Transverse colon (tissue), 4 donors: ENCODE results near the gene TOP2A. TPM values are rescaled to one million over a fixed set of nuclear protein-coding genes. Genes with fewer than 3 reads are reported as not detected.
"Not testable (repeated sequence)": the region's sequence is repeated elsewhere in the genome, so short reads cannot be mapped to it uniquely, and the experiment has no call there.

ENCODE experiments used
- DNase-seq: peaks from one replicate; pipeline ENCODE4 v3.0.0-alpha.2; 2019
- H3K27ac ChIP-seq, 4 donors: fragments of 200-600 bp; sonication (generic); 2 replicates each; pipeline ENCODE4 v1.5.1; 2016 to 2018; ENCODE audit warnings: inconsistent platforms in 4 of 4
- H3K27me3 ChIP-seq: fragments of 200-600 bp; sonication (generic); 2 replicates; pipeline ENCODE4 v1.5.1; 2017; ENCODE audit warnings: inconsistent platforms
- H3K36me3 ChIP-seq, 4 donors: fragments of 200-600 bp; sonication (generic); 2 replicates each; pipeline ENCODE4 v1.5.1; 2017 to 2019; ENCODE audit warnings: inconsistent platforms in 4 of 4
- H3K4me1 ChIP-seq, 4 donors: fragments of 200-600 bp; sonication (generic); 2 replicates each; pipeline ENCODE4 v1.5.1; 2017 to 2020; ENCODE audit warnings: inconsistent platforms in 4 of 4
- H3K4me3 ChIP-seq, 4 donors: fragments of 200-600 bp; sonication (generic); 1 replicate in 1 of 4; 2 replicates in 3 of 4; pipeline versions ENCODE4 v1.5.1 to v1.6.1; 2017 to 2019; ENCODE audit warnings: inconsistent platforms in 4 of 4
- H3K9me3 ChIP-seq, 2 donors: fragments of 200-600 bp; sonication (generic); 2 replicates each; pipeline ENCODE4 v1.5.1; 2017 to 2019; ENCODE audit warnings: inconsistent platforms in 2 of 2
- CTCF ChIP-seq, 5 experiments: fragments of 200-600 bp in 3 of 5; fragments of 450-650 bp in 2 of 5; sonication (generic) in 3 of 5; IDR thresholded peaks; 1 replicate in 2 of 5; 2 replicates in 3 of 5; pipeline ENCODE4 v1.5.1; 2016 to 2017; ENCODE audit warnings: antibody characterized with exemption in 5 of 5, inconsistent platforms in 3 of 5, mild to moderate bottlenecking in 2 of 5, moderate library complexity in 1 of 5
- EP300 ChIP-seq: sonication (generic); formaldehyde crosslinking; IDR thresholded peaks from one replicate; pipeline ENCODE4 v1.6.1; 2017; ENCODE audit warnings: antibody characterized with exemption, low read depth
- POLR2A ChIP-seq: fragments of 450-650 bp; IDR thresholded peaks from one replicate; pipeline ENCODE4 v1.6.1; 2016; ENCODE audit warnings: antibody characterized with exemption, mild to moderate bottlenecking, moderate library complexity
- POLR2AphosphoS5 ChIP-seq, 3 donors: sonication (generic); formaldehyde crosslinking; IDR thresholded peaks; one replicate each; pipeline ENCODE4 v1.6.1; 2016; ENCODE audit warnings: antibody characterized with exemption in 3 of 3
- WGBS, 2 donors: methylation state at CpG; one replicate each; pipeline ENCODE4 v1.1.5; 2018; ENCODE audit warnings: low coverage in 1 of 2; 5-methylcytosine and 5-hydroxymethylcytosine counted together
- in situ Hi-C, 4 donors: fragments of 200-750 bp; cut with MboI; loops; one replicate each; pipeline versions ENCODE4 v1.15.0 to v1.15.1; 2017; ENCODE audit warnings: low sequenced_read_pairs in 3 of 4, low pct_ligation_motif_present in 1 of 4, low pct_unique_long_range_greater_than_20kb in 1 of 4
- intact Hi-C: fragments of 100-400 bp; cut with DNase I; formaldehyde crosslinking; loops from one replicate; pipeline ENCODE4 v1.15.1; 2023; ENCODE audit warnings: low total_unique reads
- total RNA-seq, 4 donors: library from RNA; depleted of rRNA; stranded (reverse); fragments of >200 nt; gene quantifications; one replicate each; pipeline ENCODE4 v1.1.0, GENCODE V29; 2016

TOP2A gene
- total RNA-seq, 4 donors from 2014 or later = 0.37 to 25.5 (median 7.5) TPM

- H3K27me3 ChIP-seq = no peaks in the 10 kb centered on the region
- peaks cover 4 to 30% (median 11%) of the 10 kb centered on the region in 4 donors for H3K4me1 ChIP-seq
- H3K36me3 ChIP-seq = no peaks in the 10 kb centered on the region
- no peaks in the 10 kb centered on the region for H3K9me3 ChIP-seq
- intact Hi-C loops = loop anchor here (5.0 kb wide), 1 partner anchor 55 kb away; the partner anchor contains the start of gene GJD3
- H3K4me3 ChIP-seq = peak overlapping the region; percentile 48 to 82 (median 61)
- DNase-seq = no peak
- WGBS, 2 donors = 1% methylated on average over 12 of the region's 21 CpGs; no CpG with 5 or more reads in 1 of the 2 donors
- H3K27ac ChIP-seq = peak overlapping the region in 3 of 4 donors; percentile 50 to 65 (median 63)
- TF ChIP-seq EP300 (no peak), CTCF (IDR thresholded peaks at IDR 0.05) (no peak), POLR2AphosphoS5 (IDR thresholded peaks at IDR 0.05) (no peak), POLR2A (no peak)
- in situ Hi-C loops = loop anchor here in 1 of 4 donors (10.0 kb wide), 1 partner anchor 52 kb away; the partner anchor contains the start of gene GJD3
These were observed 463 bp downstream of the TOP2A start for GRCh38 chr17:40417258-40417608.

GRCh38 chr17:40416671-40417070 is 1.0 kb downstream of the TOP2A start:
- H3K27me3 ChIP-seq = no peaks in the 10 kb centered on the region
- H3K4me3 ChIP-seq = peak overlapping the region in 2 of 4 donors; percentile 58 to 82
- H3K36me3 ChIP-seq = no peaks in the 10 kb centered on the region
- WGBS, 2 donors = 29 to 34% methylated on average over 3 of the region's 3 CpGs
- DNase-seq = no peak
- H3K27ac ChIP-seq = no peak overlapping the region
- in situ Hi-C loops = loop anchor here in 1 of 4 donors (10.0 kb wide), 1 partner anchor 52 kb away; the partner anchor contains the start of gene GJD3
- no peaks in the 10 kb centered on the region for H3K9me3 ChIP-seq
- TF ChIP-seq EP300 (no peak), CTCF (IDR thresholded peaks at IDR 0.05) (no peak), POLR2AphosphoS5 (IDR thresholded peaks at IDR 0.05) (no peak), POLR2A (no peak)
- peaks cover 4 to 30% (median 11%) of the 10 kb centered on the region in 4 donors for H3K4me1 ChIP-seq
- intact Hi-C loops = loop anchor here (5.0 kb wide), 1 partner anchor 54 kb away; the partner anchor contains the start of gene GJD3

GRCh38 chr17:40415390-40415789 is 2.3 kb downstream of the TOP2A start:
- no peak overlapping the region for H3K27ac ChIP-seq
- no peak overlapping the region for H3K4me3 ChIP-seq
- WGBS, 2 donors = 24 to 37% methylated on average over 3 of the region's 3 CpGs
- in situ Hi-C loops (loop anchor here in 1 of 4 donors (10.0 kb wide), 1 partner anchor 51 kb away; the partner anchor contains the start of gene GJD3), intact Hi-C loops (loop anchor here (5.0 kb wide), 1 partner anchor 53 kb away; the partner anchor contains the start of gene GJD3)
- no peaks in the 10 kb centered on the region for H3K27me3 ChIP-seq
- DNase-seq = no peak
- no peak for TF ChIP-seq POLR2AphosphoS5 (IDR thresholded peaks at IDR 0.05)
- peak; percentile 64 to 75 (median 66) for TF ChIP-seq CTCF (IDR thresholded peaks at IDR 0.05)
- H3K9me3 ChIP-seq = no peaks in the 10 kb centered on the region
- H3K4me1 ChIP-seq = peaks cover 4 to 30% (median 11%) of the 10 kb centered on the region in 4 donors
- H3K36me3 ChIP-seq = no peaks in the 10 kb centered on the region

- DNase-seq, H3K9me3 ChIP-seq, H3K4me3 ChIP-seq, H3K27ac ChIP-seq, H3K36me3 ChIP-seq, intact Hi-C loops, H3K27me3 ChIP-seq: not testable (repeated sequence)
- H3K4me1 ChIP-seq = peaks cover 4 to 26% (median 11%) of the 10 kb centered on the region in 4 donors
- in situ Hi-C loops = loop anchor here in 1 of 4 donors (10.0 kb wide), 1 partner anchor 50 kb away; the partner anchor contains the start of gene GJD3
- WGBS, 2 donors = 70 to 90% methylated on average over 4 of the region's 4 CpGs
These were observed 3.4 kb downstream of the TOP2A start for GRCh38 chr17:40414312-40414711.

GRCh38 chr17:40412880-40413279 is 4.8 kb downstream of the TOP2A start:
- TF ChIP-seq POLR2AphosphoS5 (IDR thresholded peaks at IDR 0.05) (no peak), EP300 (no peak), POLR2A (no peak), CTCF (IDR thresholded peaks at IDR 0.05) (no peak)
- in situ Hi-C loops = loop anchor here in 1 of 4 donors (10.0 kb wide), 1 partner anchor 48 kb away; the partner anchor contains the start of gene GJD3
- Histone ChIP-seq H3K9me3 (no peaks in the 10 kb centered on the region), H3K27ac (no peak overlapping the region), H3K27me3 (no peaks in the 10 kb centered on the region), H3K4me3 (no peak overlapping the region), H3K4me1 (peaks cover 4 to 20% (median 7%) of the 10 kb centered on the region in 4 donors), H3K36me3 (no peaks in the 10 kb centered on the region)
- DNase-seq = no peak
- intact Hi-C loops = no loop called here
